ENCODE data around the gene GPATCH8. TPM values are rescaled to one million over a fixed set of nuclear protein-coding genes. Genes with fewer than 3 reads are reported as not detected.

Gene GPATCH8
- total RNA-seq, 1 experiment from 2014 or later, result 51.5 TPM

DNA sequence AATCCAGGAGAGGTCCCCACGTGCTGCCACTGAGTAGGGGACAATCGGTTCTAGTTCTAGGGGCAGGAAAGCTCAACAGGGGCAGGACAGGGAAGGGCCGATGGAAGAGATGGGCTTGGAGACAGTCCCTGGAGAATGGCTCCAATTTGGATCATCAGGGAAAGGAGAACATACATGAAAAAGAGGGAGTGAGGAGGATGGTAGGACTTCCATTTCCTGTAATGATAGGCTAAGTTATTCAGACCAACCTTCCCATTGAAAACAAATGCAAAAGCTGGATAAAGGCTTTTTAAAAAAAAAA, 20.4 kb upstream of the GPATCH8 start:
- peaks cover 5 to 12% (median 10%) of the 10 kb centered on the region in 3 experiments for H3K36me3 Mint-ChIP-seq (ENCODE audit: insufficient read depth in 1 of 3, low read depth in 3 of 3)
- WGBS (ENCODE audit: extremely low coverage, insufficient read length, low lambda C conversion rate), result no CpG with 5 or more reads among the region's 3 CpGs

More for the DNA sequence above, 20.4 kb upstream of the GPATCH8 start:
- Histone ChIP-seq H3K9me3 (ENCODE audit: control insufficient read depth, low read depth, low read length) (no peaks in the 10 kb centered on the region), H2BK20ac (ENCODE audit: low read depth, low read length, poor library complexity, severe bottlenecking) (no peak overlapping the region), H3K27me3 (ENCODE audit: insufficient read depth, low read length) (no peaks in the 10 kb centered on the region), H3K9ac (ENCODE audit: extremely low read depth, insufficient read length, low read length) (no peak overlapping the region), H3K79me2 (ENCODE audit: insufficient read depth, low read length) (no peaks in the 10 kb centered on the region), H2AFZ (ENCODE audit: low read length) (no peak overlapping the region), H4K5ac (ENCODE audit: insufficient read length, low read depth, low read length) (no peak overlapping the region), H2AK5ac (ENCODE audit: insufficient read length, low read length) (no peak overlapping the region), H2BK5ac (ENCODE audit: insufficient read length, low read length) (no peak overlapping the region), H2BK15ac (ENCODE audit: low read depth, low read length) (no peak overlapping the region), H3K4me1 (ENCODE audit: insufficient read depth, low read length) (no peaks in the 10 kb centered on the region), H4K8ac (replicated peaks; ENCODE audit: insufficient read length, low read depth, low read length) (no peak overlapping the region), H2BK12ac (ENCODE audit: insufficient read length, low read depth, low read length) (no peak overlapping the region), H4K20me1 (ENCODE audit: control insufficient read depth, insufficient read depth, insufficient read length) (no peaks in the 10 kb centered on the region), H3K4ac (ENCODE audit: low read depth, low read length) (no peak overlapping the region), H3K56ac (ENCODE audit: insufficient read length, low read depth, low read length) (no peak overlapping the region), H3K23me2 (ENCODE audit: insufficient read length, low read depth, low read length, poor library complexity, severe bottlenecking) (no peaks in the 10 kb centered on the region), H3K4me2 (ENCODE audit: insufficient read depth, insufficient read length, low read length) (no peak overlapping the region), H3K14ac (ENCODE audit: insufficient read depth, low read length) (no peak overlapping the region), H3T11ph (ENCODE audit: low read length) (no peak overlapping the region), H3K18ac (ENCODE audit: insufficient read length, low read depth, low read length) (no peak overlapping the region), H3K23ac (ENCODE audit: insufficient read length, low read depth, low read length) (no peak overlapping the region), H3K79me1 (ENCODE audit: insufficient read depth, low read depth, low read length, poor library complexity, severe bottlenecking) (no peaks in the 10 kb centered on the region), H2BK120ac (ENCODE audit: low read depth, low read length, poor library complexity, severe bottlenecking) (no peak overlapping the region), H4K91ac (ENCODE audit: insufficient read length, low read depth, low read length) (no peak overlapping the region), H3K27ac (ENCODE audit: insufficient read length, low read depth, low read length) (no peak overlapping the region)
- no peak overlapping the region for H3K27ac Mint-ChIP-seq
- peaks cover 3% of the 10 kb centered on the region for H3K27me3 Mint-ChIP-seq (ENCODE audit: low read depth)
- no peak overlapping the region for H3K4me3 Mint-ChIP-seq
- H3K4me1 Mint-ChIP-seq, result no peaks in the 10 kb centered on the region
- H3K9me3 Mint-ChIP-seq, result peaks cover 27 to 32% of the 10 kb centered on the region in 2 experiments
- no peak for TF ChIP-seq CTCF (conservative IDR thresholded peaks at IDR 0.05)
- DNase-seq, result no peak
